TTC549 (cell line): Measurements from ENCODE around the gene MYLK.

Experiments used
- FAIRE-seq: peaks from 2 replicates; lab custom pipeline; 2012; peaks lifted over from hg19 to GRCh38; lab: Jason Lieb, UNC

MYLK gene

DNA sequence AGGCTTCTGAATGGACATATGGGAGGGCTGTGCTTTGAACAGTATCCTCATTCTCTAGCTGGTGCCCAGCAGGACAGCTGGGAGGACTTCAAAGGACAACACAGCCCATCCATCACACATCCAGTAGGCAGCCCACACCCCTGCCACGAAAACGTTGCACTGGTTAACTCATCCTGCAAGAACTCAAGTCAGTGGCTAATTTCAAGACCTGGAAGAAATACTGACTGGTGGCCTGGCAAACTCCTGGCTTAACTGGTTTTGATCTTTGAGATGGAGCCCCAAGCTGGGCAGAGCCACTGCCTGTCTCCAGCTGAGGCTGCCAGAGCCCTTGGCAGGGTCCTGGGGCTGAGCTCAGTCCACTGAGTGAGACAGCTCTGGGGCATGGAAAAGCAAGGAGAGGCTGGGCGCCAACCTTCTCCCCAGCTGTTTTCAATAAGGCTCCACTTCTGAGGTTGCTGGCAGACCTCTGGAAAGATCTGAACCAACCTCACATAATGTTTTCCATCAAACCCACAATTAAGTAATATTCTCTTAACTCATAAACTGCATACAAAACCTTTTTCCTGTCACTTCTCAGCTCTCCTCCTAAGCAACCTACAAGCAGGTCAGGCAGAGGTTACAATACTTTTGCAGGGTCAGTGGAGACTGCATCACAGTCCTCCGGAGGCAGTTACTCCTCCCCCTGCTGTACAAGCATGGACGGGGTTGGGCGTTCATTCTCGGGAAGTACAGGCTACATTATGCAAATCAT, 110.3 kb downstream of the MYLK start:
- FAIRE-seq, result no peak

DNA sequence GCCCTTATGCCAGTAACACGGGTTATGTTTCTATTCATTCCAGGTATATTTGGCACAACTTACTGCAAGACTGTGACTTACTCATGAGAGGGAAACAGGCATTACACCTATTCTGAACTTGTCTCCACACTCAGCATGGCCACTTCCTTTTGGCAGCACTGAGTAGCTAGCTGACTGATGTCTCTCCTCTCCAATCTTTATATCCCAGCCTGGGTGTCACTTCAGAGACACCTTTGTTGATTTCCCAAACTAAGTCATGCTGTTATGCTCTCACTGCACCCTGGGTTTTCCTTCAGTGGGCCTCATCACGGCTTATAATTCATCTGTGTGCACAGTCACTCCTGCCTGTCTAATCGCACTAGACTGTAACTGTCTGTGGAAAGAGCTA, 114.8 kb downstream of the MYLK start:
- no peak for FAIRE-seq

DNA sequence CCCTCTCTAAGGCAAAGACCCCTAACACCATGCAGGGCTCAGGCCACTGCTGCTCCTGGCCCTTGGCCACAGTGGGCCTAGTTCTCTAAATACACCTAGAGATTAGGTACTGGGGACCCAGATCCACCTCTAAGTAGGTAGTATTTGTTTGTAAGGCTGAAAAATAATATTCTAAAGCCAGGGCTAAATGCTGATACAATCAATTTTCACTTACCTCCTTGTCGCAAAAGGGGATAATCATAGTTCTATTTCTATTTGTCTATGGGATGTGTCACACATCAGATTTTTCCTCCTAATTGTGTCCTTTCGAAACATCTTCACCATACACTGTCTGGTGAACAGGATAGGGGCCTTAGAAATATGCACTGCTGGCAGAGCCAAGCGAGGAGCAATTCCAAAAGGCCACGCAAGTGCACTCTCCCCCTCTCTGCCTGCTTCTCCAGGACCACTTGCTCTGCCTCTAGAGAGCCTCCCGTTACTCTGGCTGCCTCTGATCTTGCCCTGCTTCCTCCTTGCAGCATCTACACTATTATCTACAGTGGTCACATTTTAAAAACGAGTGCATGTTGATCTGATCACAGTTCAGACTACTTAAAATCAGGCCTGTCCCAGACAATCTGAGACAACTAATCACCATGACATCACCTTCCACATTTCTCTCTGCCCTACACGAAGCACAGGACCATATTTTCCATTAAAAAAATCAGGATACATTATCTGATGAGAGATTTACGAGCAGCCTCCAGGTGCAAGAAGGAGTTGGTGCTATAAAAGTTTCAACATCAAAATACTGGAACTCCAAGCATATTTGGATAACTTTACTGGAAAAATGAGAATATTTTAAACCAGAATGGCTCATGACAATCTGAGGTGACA, 115.4 kb downstream of the MYLK start:
- no peak for FAIRE-seq

DNA sequence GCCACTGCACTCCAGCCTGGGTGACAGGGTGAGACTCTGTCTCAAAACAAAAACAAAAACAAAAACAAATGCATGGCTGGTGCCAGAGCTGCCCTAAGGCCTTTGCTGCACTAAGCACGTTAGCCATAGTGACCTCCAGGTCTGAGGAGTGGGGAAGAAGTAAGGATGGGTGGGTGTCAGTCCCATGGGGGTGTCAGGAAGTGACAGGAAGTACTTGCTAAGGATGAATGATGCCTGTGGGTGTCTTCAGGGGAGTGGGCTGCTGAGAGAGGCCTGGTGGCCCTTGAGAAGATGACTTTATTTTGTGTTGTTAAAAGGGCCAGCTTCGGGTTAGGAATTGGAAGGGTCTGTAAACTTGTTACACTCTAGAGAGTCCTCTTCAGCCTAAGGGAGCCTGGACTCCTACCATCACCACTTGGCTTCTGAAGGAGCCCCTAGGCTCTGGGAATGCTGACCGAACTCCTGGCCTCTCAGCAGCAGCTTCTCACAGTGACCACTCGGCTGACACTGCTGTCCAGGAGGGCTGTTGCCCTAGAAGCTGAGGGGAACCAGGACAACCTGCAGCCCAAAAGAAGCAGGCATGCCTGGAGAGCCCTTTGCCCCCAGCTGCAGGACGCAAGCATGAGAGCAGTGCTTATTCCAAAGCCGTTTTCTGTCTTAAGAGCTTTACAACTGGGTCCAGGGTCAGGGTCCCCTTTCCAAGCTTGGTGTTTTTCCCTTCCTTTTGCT, 116.4 kb downstream of the MYLK start:
- no peak for FAIRE-seq

DNA sequence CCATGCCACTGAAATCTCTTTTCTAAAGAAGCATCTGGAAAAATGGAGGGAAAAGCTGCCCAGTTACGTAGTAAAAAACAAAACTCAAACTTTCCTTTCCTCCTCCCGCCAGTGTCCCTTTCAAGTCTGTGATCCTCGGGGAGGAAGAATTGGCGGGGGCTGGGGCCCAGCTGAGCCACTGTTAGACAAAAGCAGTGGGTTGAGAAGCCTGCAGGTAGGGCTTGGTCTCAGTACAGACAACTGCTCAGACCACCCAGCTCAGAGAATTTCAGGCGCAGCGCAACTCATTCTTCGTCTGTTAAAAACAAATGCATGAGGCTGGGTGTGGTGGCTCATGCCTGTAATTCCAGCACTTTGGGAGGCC, 117.1 kb downstream of the MYLK start:
- no peak for FAIRE-seq

DNA sequence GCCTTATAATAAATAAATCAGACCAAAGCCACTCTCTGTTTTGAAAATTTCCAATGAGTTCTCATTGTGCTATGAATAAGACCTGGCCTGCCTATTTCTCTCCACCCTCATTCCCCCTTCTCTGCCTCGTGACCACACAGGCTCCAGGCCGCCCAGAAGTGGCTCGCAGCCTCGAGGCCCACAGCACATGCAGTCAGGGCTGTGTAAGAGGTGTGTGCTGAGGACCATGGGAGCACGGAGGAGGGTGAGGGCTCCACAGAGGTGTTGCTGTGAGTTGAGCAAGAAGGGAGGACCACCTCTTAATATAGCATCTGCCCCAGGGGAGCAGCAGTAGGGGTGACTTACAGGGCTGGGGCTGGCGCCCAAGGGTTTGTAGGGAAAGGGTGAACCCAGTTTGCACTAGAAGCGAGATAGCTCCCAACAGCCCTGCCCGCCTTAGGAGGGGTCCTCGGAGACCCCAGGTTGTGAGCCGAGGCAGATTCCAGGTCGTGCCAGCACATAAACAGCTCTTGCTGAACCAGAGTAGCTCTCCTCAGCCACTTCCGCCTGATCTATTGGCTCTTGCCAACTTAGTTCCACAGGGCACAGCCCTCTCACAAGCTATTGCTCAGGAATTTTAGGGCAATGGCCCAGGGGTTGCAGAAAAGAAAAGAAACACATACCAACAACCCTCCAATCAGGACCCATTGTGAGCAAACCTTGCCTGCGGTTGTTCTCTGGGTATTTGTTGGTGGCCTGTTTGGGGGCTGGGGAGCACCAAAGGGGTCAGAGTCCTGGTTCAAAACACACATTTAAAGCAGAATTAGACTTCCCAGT, 117.7 kb downstream of the MYLK start:
- no peak for FAIRE-seq

DNA sequence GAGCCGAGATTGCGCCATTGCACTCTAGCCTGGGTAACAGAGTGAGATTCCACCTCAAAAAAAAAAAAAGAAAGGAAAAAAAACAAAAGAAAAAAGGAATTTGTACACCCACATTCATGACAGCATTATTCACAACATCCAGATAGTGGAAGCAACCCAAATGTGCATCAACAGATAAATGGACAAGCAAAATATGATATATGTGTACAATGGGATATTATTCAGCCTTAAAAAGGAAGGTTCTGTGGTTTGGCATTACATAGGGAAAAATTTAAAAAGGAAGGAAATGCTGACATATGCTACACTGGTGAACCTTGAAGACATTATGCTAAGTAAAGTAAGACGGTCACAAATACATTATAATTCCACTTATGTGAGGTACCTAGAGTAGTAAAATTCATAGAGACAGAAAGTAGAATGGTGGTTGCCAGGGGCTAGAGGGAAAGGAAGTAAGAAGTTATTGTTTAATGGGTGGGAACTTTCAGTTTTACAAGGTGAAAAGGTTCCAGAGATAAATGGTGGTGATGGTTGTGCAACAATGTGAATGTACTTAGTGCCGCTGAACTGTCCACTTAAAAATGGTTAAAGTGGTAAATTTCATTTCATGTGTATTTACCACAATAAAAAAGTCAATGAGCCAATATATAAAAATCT, 118.5 kb downstream of the MYLK start:
- FAIRE-seq, result no peak

DNA sequence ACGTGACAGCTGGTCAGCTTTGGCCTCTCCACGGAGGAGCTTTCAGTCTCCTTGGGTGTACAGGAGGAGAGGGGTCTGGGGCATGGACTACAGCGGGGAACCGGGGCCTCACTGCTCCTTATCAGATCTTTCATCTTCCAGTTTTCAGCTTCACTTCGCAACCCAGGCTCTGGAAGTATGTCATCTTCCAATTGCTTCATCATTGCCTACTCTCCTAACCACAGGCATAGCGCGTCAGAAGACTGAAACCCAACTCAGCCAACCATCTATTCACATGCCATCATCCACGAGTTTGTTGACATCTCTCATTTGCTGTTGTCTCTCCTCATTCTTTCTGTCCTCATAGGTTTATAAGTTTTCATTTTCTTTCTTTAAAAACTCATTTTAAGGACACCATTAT, 119.5 kb downstream of the MYLK start:
- no peak for FAIRE-seq

DNA sequence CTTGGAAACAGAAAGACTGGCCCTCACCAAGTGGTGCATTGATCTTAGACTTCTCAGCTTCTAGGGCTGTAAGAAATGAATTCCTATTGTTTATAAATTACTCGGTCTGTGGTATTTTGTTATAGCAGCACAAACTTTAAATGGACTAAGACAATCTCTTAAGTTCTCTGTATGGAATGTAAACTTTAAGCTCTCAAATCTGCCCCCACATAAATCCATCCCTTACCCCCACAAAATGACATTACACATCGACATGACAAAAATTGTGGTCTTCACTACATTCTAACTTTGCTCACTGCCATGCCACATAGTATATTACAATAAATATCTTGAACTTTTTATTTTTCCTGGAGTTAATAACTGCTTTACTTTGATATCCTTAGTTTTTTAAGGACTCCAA, 121.3 kb downstream of the MYLK start:
- no peak for FAIRE-seq

DNA sequence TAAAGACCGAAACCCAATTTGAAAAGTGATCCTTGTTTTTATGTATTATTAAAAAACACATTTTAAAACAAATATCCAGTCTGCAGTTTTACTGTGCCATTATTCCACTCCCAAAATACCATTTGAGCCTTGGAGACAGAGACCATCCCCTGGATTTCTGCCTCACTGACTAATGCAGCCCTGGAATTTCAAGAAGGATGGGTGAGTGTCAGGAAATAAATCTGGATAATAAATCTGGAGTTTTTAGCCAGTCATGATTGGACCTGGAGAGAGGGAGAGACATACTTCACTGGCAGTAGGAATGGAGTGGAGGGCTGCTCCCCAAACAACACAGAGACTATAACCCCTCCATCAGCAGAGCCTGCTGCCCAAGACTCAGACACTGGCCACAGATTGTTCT, 123.3 kb downstream of the MYLK start:
- no peak for FAIRE-seq

DNA sequence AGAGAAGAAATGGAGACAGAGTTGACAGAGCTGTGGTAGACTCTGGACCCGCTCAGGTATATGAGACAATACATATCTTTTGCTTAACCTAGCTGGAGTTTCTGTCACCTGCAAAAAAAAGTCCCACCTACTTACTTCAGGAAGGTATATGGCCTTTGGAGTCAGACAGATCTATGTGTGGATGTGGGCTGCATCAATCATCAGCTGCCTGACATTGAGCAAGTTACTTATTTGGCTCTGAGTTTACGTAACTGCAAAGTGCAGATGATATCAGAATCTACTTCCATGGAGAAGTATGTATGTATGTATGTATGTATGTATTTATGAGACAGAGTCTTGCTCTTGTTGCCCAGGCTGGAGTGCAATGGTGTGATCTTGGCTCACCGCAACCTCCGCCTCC, 124.3 kb downstream of the MYLK start:
- no peak for FAIRE-seq

DNA sequence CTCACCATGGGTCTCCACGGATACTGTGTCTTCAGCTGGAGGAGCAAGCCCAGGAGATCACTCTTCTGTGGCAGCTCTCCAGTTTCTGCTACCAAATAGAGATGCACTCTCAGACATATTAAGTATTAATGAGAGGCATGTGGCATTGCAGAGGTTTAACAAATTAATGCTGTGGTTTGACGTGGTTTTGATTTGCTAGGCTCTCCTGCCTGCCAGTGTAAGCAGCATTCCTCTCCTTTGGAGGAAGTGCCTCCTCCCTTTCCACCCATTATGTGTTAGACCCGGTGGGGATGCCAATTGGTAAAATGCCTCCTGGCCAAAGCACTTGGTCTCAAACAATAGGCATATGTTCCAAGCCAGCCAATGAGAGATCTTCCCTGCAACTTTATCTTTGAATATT, 124.8 kb downstream of the MYLK start:
- no peak for FAIRE-seq

DNA sequence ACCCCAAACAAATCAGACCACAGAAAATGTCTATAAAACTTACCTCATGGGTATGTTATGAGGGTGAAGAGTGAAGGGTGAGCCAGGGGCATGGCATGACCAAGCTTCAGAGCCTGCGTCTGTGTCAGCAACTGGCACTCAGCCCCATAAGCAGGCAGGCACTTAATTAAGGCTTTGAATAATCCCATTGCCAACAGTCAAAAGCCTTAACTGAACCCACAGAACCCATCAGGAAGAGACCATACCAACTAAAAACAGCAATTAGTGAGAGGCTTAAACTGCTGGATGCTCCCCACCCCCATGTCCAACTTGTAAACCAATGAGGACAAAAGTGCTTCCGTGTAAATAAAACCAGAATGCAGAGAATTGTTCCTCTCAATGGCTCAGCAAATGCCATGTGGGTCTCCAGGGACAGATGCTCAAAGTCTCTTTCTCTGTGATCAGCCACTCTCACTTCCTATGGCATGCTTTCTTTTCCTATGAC, 126.0 kb downstream of the MYLK start:
- no peak for FAIRE-seq

DNA sequence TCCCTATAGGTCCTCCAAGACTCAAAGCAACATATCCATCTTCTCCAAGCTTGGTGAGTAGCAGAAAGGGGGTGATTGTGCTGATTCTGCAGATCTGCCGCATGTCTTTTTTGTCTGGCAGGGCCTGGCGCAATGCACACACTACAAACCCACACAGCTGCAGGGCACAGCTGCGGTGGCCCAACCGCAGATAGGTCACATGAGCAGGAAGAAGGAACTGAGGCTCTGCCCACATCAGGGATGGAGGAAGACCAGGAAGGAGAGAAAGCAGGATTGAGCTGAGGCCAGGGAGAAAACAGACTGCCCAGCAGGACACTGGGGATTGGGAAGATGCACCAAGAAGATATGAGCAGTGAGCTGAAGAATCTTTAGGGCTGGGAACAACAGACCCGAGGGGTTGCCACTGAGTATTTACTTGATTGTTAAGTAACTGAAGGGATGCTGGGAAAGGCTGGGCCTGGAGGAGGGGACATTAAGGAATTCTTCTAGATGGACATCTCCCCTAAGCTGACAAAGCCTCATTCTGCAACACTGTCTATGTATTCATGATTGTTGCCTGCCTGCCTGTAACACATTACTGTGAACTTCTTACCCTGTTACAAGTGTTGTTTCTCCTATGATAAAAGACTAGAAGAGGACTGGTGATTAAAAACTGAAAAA, 126.7 kb downstream of the MYLK start:
- FAIRE-seq, result no peak

DNA sequence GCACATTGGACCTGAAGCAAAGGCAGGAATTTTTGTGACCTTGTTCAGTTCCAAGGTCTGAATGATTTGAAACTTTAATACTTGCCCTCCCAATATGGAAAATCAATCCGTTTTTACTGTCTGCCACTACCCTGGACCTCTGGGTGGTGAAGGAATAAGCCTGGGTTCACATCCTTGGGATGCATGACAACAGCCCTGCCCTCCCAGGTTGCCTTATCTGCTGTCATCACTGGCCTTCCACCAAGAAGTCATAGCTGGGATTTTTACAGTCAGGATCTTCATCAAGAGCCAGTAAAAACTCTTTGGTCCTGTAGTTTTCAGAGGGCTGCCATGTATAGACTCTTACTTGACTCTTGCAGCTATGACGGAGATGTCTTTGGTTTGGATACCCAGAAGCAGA, 128.6 kb downstream of the MYLK start:
- no peak for FAIRE-seq

DNA sequence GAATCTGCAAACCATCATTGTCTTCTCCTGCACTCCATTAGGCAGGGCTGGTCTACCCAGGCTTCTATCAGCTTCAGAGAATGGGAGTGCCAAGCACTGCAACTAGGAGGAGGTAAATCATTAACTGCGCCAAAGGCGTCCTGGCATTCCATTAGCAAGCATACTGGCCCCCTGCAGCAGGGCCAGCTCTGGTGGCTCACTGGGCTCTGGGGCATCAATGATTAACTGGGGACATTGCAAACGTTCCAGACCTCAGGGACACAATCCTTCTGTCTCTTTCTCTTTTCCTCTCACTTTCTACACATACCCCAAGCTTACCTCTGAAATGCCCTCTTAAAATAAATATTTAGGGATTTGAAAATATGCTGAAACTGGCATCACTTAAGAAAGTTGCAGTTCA, 129.0 kb downstream of the MYLK start:
- FAIRE-seq, result no peak

DNA sequence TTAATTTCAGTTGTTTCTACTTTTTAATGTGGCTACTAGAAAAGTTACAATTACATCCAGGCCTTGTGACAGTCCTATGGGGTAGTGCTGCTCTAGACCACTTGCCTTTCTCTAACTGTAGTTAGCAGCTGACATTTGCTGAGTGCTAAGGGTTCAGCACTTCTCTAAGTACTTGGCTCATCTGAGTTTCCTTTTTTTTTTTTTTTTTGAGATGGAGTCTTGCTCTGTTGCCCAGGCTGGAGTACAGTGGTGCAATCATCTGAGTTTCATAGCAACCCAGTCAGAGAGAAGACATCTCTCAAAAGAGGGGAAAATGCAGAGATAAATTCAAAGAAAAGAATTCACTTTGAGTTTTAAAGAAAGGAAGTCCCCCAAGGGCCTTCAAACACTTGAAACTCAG, 130.8 kb downstream of the MYLK start:
- no peak for FAIRE-seq

DNA sequence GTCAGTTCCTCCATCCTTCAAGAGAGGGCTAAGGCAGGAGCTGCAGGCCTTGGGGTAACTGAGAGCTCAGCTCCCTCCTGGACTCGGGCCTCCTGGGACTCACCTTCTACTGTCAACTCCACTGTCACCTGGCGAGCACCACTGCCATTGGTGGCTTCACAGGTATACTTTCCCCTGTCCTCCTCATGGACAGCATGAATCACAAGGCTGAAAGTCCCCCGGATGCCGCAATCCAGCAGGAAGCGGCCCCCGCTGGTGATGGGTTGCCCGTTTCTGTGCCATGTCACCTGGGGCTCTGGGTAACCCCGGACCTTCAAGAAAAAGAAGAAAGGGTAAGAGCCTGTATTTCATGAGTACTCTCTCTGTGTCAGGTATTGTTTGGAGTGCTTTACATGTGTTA, 131.9 kb downstream of the MYLK start:
- no peak for FAIRE-seq

DNA sequence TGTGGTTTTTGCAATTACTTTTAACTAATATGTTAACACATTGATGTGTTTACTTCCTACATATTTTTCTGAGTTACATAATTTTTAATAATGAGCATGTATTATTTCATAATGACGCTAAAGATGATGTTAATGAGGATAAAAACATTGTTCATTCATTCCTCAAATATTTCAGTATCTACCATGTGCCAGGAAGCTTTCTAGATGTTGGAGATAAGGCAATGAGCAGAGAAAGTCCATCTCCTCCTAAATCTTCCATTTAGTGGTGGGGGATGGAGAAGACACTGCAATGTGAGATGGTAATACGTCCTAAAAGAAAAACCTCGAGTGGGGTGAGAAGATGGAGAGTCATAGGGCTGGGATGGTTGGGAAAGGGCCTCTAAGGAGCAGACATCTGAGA, 132.7 kb downstream of the MYLK start:
- no peak for FAIRE-seq

DNA sequence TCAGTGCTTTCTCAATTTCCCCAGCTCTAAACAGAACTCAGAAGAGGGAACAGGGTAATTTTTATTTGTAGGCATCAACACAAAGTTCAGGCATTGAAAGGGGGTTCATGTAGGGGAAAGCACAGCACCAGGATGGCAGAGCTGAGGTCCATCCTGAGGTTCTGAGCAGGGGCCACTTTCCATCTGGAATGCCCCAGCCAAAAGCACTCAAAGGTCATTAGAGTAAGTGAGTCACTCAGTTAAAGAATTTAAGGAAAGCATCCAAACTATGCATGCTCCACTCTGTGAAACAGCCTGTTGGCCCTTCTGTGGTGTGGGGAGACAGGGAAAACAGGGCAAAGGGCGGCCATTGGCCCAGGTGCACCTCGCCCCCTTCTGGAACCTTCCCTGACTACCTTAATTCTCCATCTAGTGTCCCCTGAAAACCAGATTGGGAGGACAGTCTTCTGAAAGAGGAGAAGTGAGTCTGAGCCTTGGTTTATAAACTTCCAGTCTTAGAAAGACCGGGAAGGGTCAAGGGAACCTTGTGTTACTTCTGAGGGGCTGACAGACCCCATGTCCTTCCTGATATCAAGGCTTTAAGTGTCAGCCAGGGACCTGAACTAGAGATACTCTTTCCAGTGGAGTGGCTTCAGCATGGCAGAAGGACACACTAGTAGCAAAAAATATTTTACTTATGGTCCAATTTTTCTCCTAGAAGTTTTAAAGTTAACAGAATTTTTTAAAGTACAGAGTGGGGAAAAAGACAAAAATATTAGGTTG, 133.3 kb downstream of the MYLK start:
- FAIRE-seq, result no peak
